DOHH2 (cell line): ENCODE data around the gene CWC27.

Experiments
- H3F3A ChIP-seq: fragments of 200-600 bp; sonication (generic), shearing (Covaris generic); 2 replicates; pipeline ENCODE4 v1.6.0; 2016; ENCODE audit warnings: antibody characterized with exemption, mild to moderate bottlenecking; ENCODE audit not compliant: control insufficient read depth, insufficient read depth
- H3K27ac ChIP-seq: fragments of 200-600 bp; sonication (generic); 2 replicates; pipeline ENCODE4 v1.5.1; 2014; ENCODE audit warnings: low read depth, mild to moderate bottlenecking, low read length, moderate library complexity
- H3K27me3 ChIP-seq: fragments of 200-600 bp; sonication (generic); 2 replicates; pipeline ENCODE4 v1.6.1; 2014; ENCODE audit warnings: mild to moderate bottlenecking, low read length, mixed read lengths; ENCODE audit not compliant: control insufficient read depth
- H3K36me3 ChIP-seq: fragments of 200-600 bp; sonication (generic); 2 replicates; pipeline ENCODE4 v1.6.1; 2014; ENCODE audit warnings: mild to moderate bottlenecking, low read length, moderate library complexity, mixed read lengths; ENCODE audit not compliant: control insufficient read depth
- H3K4me1 ChIP-seq: fragments of 200-600 bp; sonication (generic); 2 replicates; pipeline ENCODE4 v1.6.1; 2014; ENCODE audit warnings: mild to moderate bottlenecking, low read length, mixed read lengths; ENCODE audit not compliant: control insufficient read depth
- H3K4me2 ChIP-seq: fragments of 200-600 bp; sonication (generic); 2 replicates; pipeline ENCODE4 v1.6.0; 2014; ENCODE audit warnings: mild to moderate bottlenecking, low read length, moderate library complexity
- H3K4me3 ChIP-seq: fragments of 200-600 bp; sonication (generic); 2 replicates; pipeline ENCODE4 v1.5.1; 2014; ENCODE audit warnings: mild to moderate bottlenecking, low read length, mixed read lengths
- H3K79me2 ChIP-seq: fragments of 200-600 bp; sonication (generic); 2 replicates; pipeline ENCODE4 v1.6.1; 2014; ENCODE audit warnings: mild to moderate bottlenecking, low read length, mixed read lengths; ENCODE audit not compliant: control insufficient read depth
- H3K9me2 ChIP-seq: fragments of 200-600 bp; sonication (generic); replicated peaks from 2 replicates; pipeline ENCODE4 v1.6.1; 2014; ENCODE audit warnings: mild to moderate bottlenecking, low read length, mixed read lengths; ENCODE audit not compliant: control insufficient read depth
- H3K9me3 ChIP-seq: fragments of 200-600 bp; sonication (generic); 2 replicates; pipeline ENCODE4 v1.6.1; 2014; ENCODE audit warnings: antibody characterized with exemption, low read length, mixed read lengths; ENCODE audit not compliant: control insufficient read depth, insufficient read depth
- H4K20me1 ChIP-seq: fragments of 200-600 bp; sonication (generic); 2 replicates; pipeline ENCODE4 v1.6.0; 2014; ENCODE audit warnings: low read depth, mild to moderate bottlenecking, antibody characterized with exemption, low read length, moderate library complexity; ENCODE audit not compliant: control insufficient read depth, insufficient read depth
- EZH2phosphoT487 ChIP-seq: fragments of 200-600 bp; sonication (generic); IDR thresholded peaks from 2 replicates; pipeline ENCODE4 v1.6.1; 2017; ENCODE audit warnings: borderline replicate concordance, mild to moderate bottlenecking, antibody characterized with exemption, low read length, moderate library complexity, mixed read lengths
- TF ChIP-seq, protein P1 (sequence below): fragments of 200-600 bp; sonication (generic); IDR thresholded peaks from one replicate; pipeline ENCODE4 v1.5.1; 2014; ENCODE audit warnings: antibody characterized with exemption, mild to moderate bottlenecking, low read depth, low read length; ENCODE audit not compliant: poor library complexity, severe bottlenecking

CWC27 gene

DNA sequence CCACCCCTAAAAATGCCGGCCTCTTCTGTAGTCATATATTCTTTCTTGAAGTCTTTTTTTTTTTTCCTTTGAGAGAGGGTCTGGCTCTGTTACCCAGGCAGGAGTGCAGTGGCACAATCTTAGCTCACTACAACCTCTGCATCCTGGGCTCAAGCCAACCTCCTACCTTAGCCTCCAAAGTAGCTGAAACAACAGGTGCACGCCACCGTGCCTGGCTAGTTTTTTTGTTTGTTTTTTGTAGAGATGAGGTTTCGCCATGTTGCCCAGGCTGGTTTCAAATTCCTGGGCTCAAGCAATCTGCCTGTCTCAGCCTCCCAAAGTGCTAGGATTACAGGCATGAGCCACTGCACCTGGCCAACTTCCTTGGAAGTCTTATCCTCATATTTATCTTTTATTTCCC lies 19.3 kb upstream of the CWC27 start:
- Histone ChIP-seq H3K9me2 (no peaks in the 10 kb centered on the region), H3K4me3 (no peak overlapping the region), H4K20me1 (no peaks in the 10 kb centered on the region), H3K36me3 (peaks cover 6% of the 10 kb centered on the region), H3K79me2 (peaks cover under 1% of the 10 kb centered on the region; the same call in 1 of the 2 replicates), H3K27ac (no peak overlapping the region), H3K4me1 (peaks cover 7% of the 10 kb centered on the region; the same call in 1 of the 2 replicates), H3K9me3 (no peaks in the 10 kb centered on the region), H3K27me3 (no peaks in the 10 kb centered on the region), H3F3A (no peaks in the 10 kb centered on the region), H3K4me2 (no peak overlapping the region)
- no peak for TF ChIP-seq EZH2phosphoT487
- TF ChIP-seq, protein P1, sequence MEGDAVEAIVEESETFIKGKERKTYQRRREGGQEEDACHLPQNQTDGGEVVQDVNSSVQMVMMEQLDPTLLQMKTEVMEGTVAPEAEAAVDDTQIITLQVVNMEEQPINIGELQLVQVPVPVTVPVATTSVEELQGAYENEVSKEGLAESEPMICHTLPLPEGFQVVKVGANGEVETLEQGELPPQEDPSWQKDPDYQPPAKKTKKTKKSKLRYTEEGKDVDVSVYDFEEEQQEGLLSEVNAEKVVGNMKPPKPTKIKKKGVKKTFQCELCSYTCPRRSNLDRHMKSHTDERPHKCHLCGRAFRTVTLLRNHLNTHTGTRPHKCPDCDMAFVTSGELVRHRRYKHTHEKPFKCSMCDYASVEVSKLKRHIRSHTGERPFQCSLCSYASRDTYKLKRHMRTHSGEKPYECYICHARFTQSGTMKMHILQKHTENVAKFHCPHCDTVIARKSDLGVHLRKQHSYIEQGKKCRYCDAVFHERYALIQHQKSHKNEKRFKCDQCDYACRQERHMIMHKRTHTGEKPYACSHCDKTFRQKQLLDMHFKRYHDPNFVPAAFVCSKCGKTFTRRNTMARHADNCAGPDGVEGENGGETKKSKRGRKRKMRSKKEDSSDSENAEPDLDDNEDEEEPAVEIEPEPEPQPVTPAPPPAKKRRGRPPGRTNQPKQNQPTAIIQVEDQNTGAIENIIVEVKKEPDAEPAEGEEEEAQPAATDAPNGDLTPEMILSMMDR = no peak

DNA sequence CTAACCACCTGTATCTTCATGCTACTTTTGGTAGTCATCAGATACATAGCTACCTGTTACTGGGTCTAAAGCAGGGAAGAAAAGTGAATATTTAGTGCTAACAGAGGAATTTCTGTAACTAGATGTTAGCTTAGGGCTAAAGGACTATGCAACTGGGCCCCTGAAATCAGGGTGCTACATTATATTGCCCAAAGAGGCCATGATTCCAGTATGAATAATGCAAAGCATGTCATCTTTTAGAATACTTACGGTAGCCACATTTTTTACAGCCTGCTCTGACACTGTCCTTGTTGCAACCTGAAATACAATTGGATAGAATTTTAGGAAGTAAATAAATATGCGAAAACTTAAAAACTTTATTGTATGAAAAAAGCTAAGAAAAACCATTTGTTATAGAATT lies 14.7 kb upstream of the CWC27 start:
- peaks cover 12% of the 10 kb centered on the region for H3K4me1 ChIP-seq
- no peaks in the 10 kb centered on the region for H3K9me2 ChIP-seq
- peaks cover 29% of the 10 kb centered on the region for H3K79me2 ChIP-seq
- H4K20me1 ChIP-seq = no peaks in the 10 kb centered on the region
- H3K27me3 ChIP-seq = no peaks in the 10 kb centered on the region
- no peak overlapping the region for H3K4me2 ChIP-seq
- H3F3A ChIP-seq = no peaks in the 10 kb centered on the region
- H3K36me3 ChIP-seq = peaks cover 8% of the 10 kb centered on the region
- H3K9me3 ChIP-seq = no peaks in the 10 kb centered on the region
- no peak overlapping the region for H3K27ac ChIP-seq
- TF ChIP-seq, protein P1 = no peak
- no peak for TF ChIP-seq EZH2phosphoT487
- no peak overlapping the region for H3K4me3 ChIP-seq

DNA sequence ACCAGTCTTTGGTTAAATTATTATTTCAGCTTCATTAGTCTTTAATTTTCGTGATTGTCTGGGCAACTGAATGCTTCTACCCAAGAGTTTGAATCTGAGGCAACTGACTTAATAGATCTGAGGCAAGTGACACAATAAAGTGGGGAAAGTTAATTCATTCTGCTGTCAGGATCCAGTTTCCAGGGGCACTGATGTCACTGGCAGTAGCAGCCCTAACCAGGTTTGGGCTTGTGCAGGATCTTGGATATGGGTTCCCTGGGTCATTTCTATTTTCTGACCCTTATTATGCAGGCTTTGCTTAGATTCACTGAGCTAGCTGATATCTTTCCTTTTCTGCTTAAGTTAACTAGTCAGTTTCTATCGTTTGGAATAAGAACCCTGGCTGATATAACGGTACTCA lies 9.8 kb upstream of the CWC27 start:
- Histone ChIP-seq H3K4me3 (no peak overlapping the region), H3K4me2 (no peak overlapping the region), H3K9me2 (no peaks in the 10 kb centered on the region), H3K4me1 (peaks cover 5% of the 10 kb centered on the region; the same call in 1 of the 2 replicates), H3K36me3 (peaks cover 22% of the 10 kb centered on the region), H3F3A (no peaks in the 10 kb centered on the region), H3K27me3 (no peaks in the 10 kb centered on the region), H3K9me3 (no peaks in the 10 kb centered on the region), H4K20me1 (no peaks in the 10 kb centered on the region), H3K27ac (no peak overlapping the region), H3K79me2 (peaks cover 54% of the 10 kb centered on the region)
- TF ChIP-seq EZH2phosphoT487 = no peak
- TF ChIP-seq, protein P1 = no peak
